CD14-positive monocyte (primary cell): ENCODE results near the gene SH2B3. TPM values are rescaled to one million over a fixed set of nuclear protein-coding genes. Genes with fewer than 3 reads are reported as not detected.

Experiments used
- DNase-seq, 3 donors: peaks; one replicate each; pipeline ENCODE4 v3.0.0-alpha.2; 2011 to 2022
- H2AFZ ChIP-seq: 2 replicates; pipeline ENCODE4 v1.6.0; 2012; ENCODE audit warnings: mild to moderate bottlenecking, low read depth, low read length, inconsistent platforms; ENCODE audit not compliant: insufficient read depth, poor library complexity, severe bottlenecking
- H3K27ac ChIP-seq, 2 donors: 1 replicate in 1 of 2; 2 replicates in 1 of 2; pipeline ENCODE4 v1.5.1; 2012 to 2013; ENCODE audit warnings: low read length in 2 of 2, control low read depth in 1 of 2, inconsistent platforms in 1 of 2, low read depth in 1 of 2, mild to moderate bottlenecking in 1 of 2
- H3K27me3 ChIP-seq, 2 donors: one replicate each; pipeline versions ENCODE4 v1.6.0 to v1.6.1; 2011 to 2013; ENCODE audit warnings: low read length in 2 of 2; ENCODE audit not compliant: control insufficient read depth in 2 of 2, insufficient read depth in 2 of 2
- H3K36me3 ChIP-seq, 2 donors: replicated peaks in 1 of 2; 1 replicate in 1 of 2; 2 replicates in 1 of 2; pipeline versions ENCODE4 v1.5.1 to v1.6.1; 2012 to 2013; ENCODE audit warnings: low read length in 2 of 2, control low read depth in 1 of 2, inconsistent platforms in 1 of 2, mild to moderate bottlenecking in 1 of 2; ENCODE audit not compliant: insufficient read depth in 2 of 2, control insufficient read depth in 1 of 2
- H3K4me1 ChIP-seq, 2 donors: 1 replicate in 1 of 2; 2 replicates in 1 of 2; pipeline versions ENCODE4 v1.5.1 to v1.6.1; 2012 to 2013; ENCODE audit warnings: low read length in 2 of 2, control low read depth in 1 of 2, inconsistent platforms in 1 of 2, mild to moderate bottlenecking in 1 of 2, moderate library complexity in 1 of 2; ENCODE audit not compliant: insufficient read depth in 2 of 2, control insufficient read depth in 1 of 2
- H3K4me2 ChIP-seq: replicated peaks from 2 replicates; pipeline ENCODE3; 2012; ENCODE audit warnings: low read length, moderate library complexity, mild to moderate bottlenecking; ENCODE audit not compliant: poor library complexity, severe bottlenecking; ENCODE audit errors: extremely low read depth
- H3K4me3 ChIP-seq, 3 experiments: fragments of 200-600 bp in 1 of 3; sonication (generic) in 1 of 3; replicated peaks in 1 of 3; 1 replicate in 2 of 3; 2 replicates in 1 of 3; pipeline ENCODE4 v1.5.1; 2011 to 2013; ENCODE audit warnings: low read length in 3 of 3, mild to moderate bottlenecking in 3 of 3, control low read depth in 2 of 3, low read depth in 2 of 3, inconsistent platforms in 1 of 3, moderate library complexity in 1 of 3
- H3K79me2 ChIP-seq: 2 replicates; pipeline ENCODE4 v1.6.0; 2012; ENCODE audit warnings: mild to moderate bottlenecking, control low read depth, inconsistent platforms, low read length, moderate library complexity; ENCODE audit not compliant: insufficient read depth
- H3K9ac ChIP-seq: 2 replicates; pipeline ENCODE4 v1.6.0; 2017; ENCODE audit warnings: low read length, mild to moderate bottlenecking; ENCODE audit not compliant: insufficient read depth, poor library complexity, severe bottlenecking
- H3K9me3 ChIP-seq, 2 donors: replicated peaks in 1 of 2; 1 replicate in 1 of 2; 2 replicates in 1 of 2; pipeline versions ENCODE4 v1.5.1 to v1.6.1; 2012 to 2013; ENCODE audit warnings: low read length in 2 of 2, control low read depth in 1 of 2; ENCODE audit not compliant: control insufficient read depth in 1 of 2, insufficient read depth in 1 of 2
- H4K20me1 ChIP-seq: 2 replicates; pipeline ENCODE4 v1.6.0; 2012; ENCODE audit warnings: mild to moderate bottlenecking, low read length, control low read depth, moderate library complexity; ENCODE audit not compliant: insufficient read depth
- H3K27ac Mint-ChIP-seq, 7 donors: one replicate each; pipeline ENCODE4 v1.8.0; 2020; ENCODE audit warnings: mild to moderate bottlenecking in 7 of 7, mixed read lengths in 7 of 7, moderate library complexity in 6 of 7, inconsistent platforms in 2 of 7
- H3K27me3 Mint-ChIP-seq, 3 donors: one replicate each; pipeline ENCODE4 v1.8.0; 2021 to 2022; ENCODE audit warnings: low read depth in 3 of 3, mild to moderate bottlenecking in 3 of 3, mixed read lengths in 3 of 3, moderate library complexity in 3 of 3, inconsistent platforms in 1 of 3
- H3K36me3 Mint-ChIP-seq, 2 donors: one replicate each; pipeline ENCODE4 v1.8.0; 2020; ENCODE audit warnings: mixed read lengths in 2 of 2, inconsistent platforms in 1 of 2, mild to moderate bottlenecking in 1 of 2
- H3K4me1 Mint-ChIP-seq: one replicate; pipeline ENCODE4 v1.8.0; 2020; ENCODE audit warnings: mild to moderate bottlenecking, mixed read lengths
- H3K4me3 Mint-ChIP-seq, 2 donors: one replicate each; pipeline ENCODE4 v1.8.0; 2020; ENCODE audit warnings: mild to moderate bottlenecking in 2 of 2, mixed read lengths in 2 of 2, moderate library complexity in 1 of 2
- H3K9me3 Mint-ChIP-seq, 7 donors: one replicate each; pipeline ENCODE4 v1.8.0; 2020 to 2022; ENCODE audit warnings: mixed read lengths in 7 of 7, mild to moderate bottlenecking in 6 of 7, moderate library complexity in 6 of 7, inconsistent platforms in 2 of 7
- WGBS: methylation state at CpG from one replicate; pipeline ENCODE4 v1.1.5; 2013; ENCODE audit warnings: missing lambda C conversion rate; ENCODE audit not compliant: insufficient coverage; 5-methylcytosine and 5-hydroxymethylcytosine counted together
- intact Hi-C, 2 donors: fragments of 100-400 bp; cut with micrococcal nuclease; formaldehyde crosslinking; loops; one replicate each; pipeline versions ENCODE4 v1.15.0 to v1.15.1; 2023
- polyA plus RNA-seq, 3 donors: library from polyadenylated mRNA; depleted of rRNA in 1 of 3; unstranded in 2 of 3; stranded (reverse) in 1 of 3; fragments of 300-500 nt in 2 of 3; fragments of >200 nt in 1 of 3; fragmentation: Illumina TruSeq in 2 of 3; gene quantifications; 1 replicate in 2 of 3; 2 replicates in 1 of 3; pipeline ENCODE4 v1.2.3, GENCODE V29; 2012 to 2021
- TF ChIP-seq, protein P1 (sequence below): fragments of 200-600 bp; IDR thresholded peaks from one replicate; pipeline ENCODE4 v1.8.0; 2022; ENCODE audit warnings: antibody characterized with exemption, mild to moderate bottlenecking

The SH2B3 gene
- polyA plus RNA-seq, 3 donors, result 15.2 to 136 (median 33.5) TPM

DNA sequence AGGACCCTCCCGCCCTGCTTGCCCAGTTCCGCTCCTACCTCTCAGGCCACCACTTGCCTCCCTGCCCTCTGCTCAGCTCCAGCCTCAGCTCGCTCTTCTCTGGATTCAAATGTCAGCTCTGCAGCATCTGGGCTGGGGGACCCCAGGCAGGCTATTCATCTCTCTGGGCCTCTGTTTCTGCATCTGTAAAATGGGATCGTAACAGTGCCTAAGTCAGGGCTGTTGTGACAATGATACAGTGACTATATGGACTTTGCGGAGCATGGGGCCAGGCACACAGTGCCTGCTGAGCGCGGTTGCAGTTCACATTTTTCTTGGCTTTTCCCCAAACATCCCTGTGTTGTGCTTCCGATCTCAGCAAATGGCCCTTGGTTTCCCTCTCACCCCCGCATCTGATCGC lies 39.6 kb upstream of the SH2B3 start:
- H3K79me2 ChIP-seq, result no peaks in the 10 kb centered on the region
- Mint-ChIP-seq H3K36me3 (peaks cover 44 to 50% of the 10 kb centered on the region in 2 donors), H3K4me1 (peaks cover 35% of the 10 kb centered on the region), H3K27ac (no peak overlapping the region), H3K9me3 (peaks cover 0 to 1% (median 0%) of the 10 kb centered on the region in 7 donors), H3K4me3 (no peak overlapping the region), H3K27me3 (peaks cover 0 to 8% (median 3%) of the 10 kb centered on the region in 3 donors)
- H3K4me1 ChIP-seq, result peaks cover 29 to 31% of the 10 kb centered on the region in 2 donors
- 100% methylated on average over 10 of the region's 10 CpGs for WGBS
- H3K9ac ChIP-seq, result no peak overlapping the region
- no peaks in the 10 kb centered on the region for H3K9me3 ChIP-seq
- intact Hi-C loops, result no loop called here
- no peak for DNase-seq
- peaks cover 24 to 39% of the 10 kb centered on the region in 2 donors for H3K36me3 ChIP-seq
- TF ChIP-seq, protein P1, sequence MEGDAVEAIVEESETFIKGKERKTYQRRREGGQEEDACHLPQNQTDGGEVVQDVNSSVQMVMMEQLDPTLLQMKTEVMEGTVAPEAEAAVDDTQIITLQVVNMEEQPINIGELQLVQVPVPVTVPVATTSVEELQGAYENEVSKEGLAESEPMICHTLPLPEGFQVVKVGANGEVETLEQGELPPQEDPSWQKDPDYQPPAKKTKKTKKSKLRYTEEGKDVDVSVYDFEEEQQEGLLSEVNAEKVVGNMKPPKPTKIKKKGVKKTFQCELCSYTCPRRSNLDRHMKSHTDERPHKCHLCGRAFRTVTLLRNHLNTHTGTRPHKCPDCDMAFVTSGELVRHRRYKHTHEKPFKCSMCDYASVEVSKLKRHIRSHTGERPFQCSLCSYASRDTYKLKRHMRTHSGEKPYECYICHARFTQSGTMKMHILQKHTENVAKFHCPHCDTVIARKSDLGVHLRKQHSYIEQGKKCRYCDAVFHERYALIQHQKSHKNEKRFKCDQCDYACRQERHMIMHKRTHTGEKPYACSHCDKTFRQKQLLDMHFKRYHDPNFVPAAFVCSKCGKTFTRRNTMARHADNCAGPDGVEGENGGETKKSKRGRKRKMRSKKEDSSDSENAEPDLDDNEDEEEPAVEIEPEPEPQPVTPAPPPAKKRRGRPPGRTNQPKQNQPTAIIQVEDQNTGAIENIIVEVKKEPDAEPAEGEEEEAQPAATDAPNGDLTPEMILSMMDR, result no peak
- no peak overlapping the region for H2AFZ ChIP-seq
- H4K20me1 ChIP-seq, result peaks cover 33% of the 10 kb centered on the region
- no peaks in the 10 kb centered on the region for H3K27me3 ChIP-seq
- H3K4me2 ChIP-seq, result no peak overlapping the region
- H3K4me3 ChIP-seq, result no peak overlapping the region
- no peak overlapping the region for H3K27ac ChIP-seq

DNA sequence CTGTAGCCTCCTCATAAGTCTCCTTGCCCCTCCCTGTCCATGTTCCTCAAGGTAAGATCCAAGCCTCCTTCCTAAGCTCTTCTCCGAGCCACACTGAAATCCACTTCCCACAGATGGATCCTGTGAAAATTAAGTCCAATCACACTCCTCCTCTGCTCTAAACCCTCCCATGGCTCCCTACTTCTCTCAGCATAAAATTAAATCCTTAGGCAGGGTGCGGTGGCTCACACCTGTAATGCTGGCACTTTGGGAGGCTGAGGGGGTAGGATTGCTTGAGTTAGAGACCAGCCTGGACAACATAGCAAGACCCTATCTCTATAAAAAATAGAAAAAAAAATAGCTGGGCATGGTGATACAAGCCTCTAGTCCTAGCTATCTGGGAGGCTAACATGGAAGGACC lies 39.1 kb upstream of the SH2B3 start:
- Mint-ChIP-seq H3K27ac (peak overlapping the region in 1 of 7 donors; percentile 33), H3K27me3 (peaks cover 0 to 8% (median 2%) of the 10 kb centered on the region in 3 donors), H3K4me1 (peaks cover 31% of the 10 kb centered on the region), H3K9me3 (peaks cover 0 to 1% (median 0%) of the 10 kb centered on the region in 7 donors), H3K36me3 (peaks cover 39 to 46% of the 10 kb centered on the region in 2 donors), H3K4me3 (no peak overlapping the region)
- Histone ChIP-seq H3K79me2 (no peaks in the 10 kb centered on the region), H4K20me1 (peaks cover 33% of the 10 kb centered on the region), H3K27me3 (no peaks in the 10 kb centered on the region), H3K27ac (no peak overlapping the region), H3K4me3 (no peak overlapping the region), H3K9ac (no peak overlapping the region), H3K9me3 (no peaks in the 10 kb centered on the region), H3K4me1 (peaks cover 29 to 31% of the 10 kb centered on the region in 2 donors), H3K4me2 (no peak overlapping the region), H2AFZ (no peak overlapping the region), H3K36me3 (peaks cover 24 to 37% of the 10 kb centered on the region in 2 donors)
- TF ChIP-seq, protein P1, result no peak
- no CpG with 5 or more reads among the region's 2 CpGs for WGBS
- no peak for DNase-seq
- intact Hi-C loops, result no loop called here
